HG03342 (cell line): ENCODE results near the gene MUC12.
"Not testable (repeated sequence)": the region's sequence is repeated elsewhere in the genome, so short reads cannot be mapped to it uniquely, and the experiment has no call there.

ENCODE experiments used
- ATAC-seq: cut with Tn5 transposase; IDR thresholded peaks from one replicate; pipeline ENCODE4 v1.9.1; 2021; ENCODE audit warnings: mild to moderate bottlenecking, moderate library complexity; ENCODE audit not compliant: unreplicated experiment

Gene MUC12

GRCh38 chr7:100991631-100992030 is 22.3 kb downstream of the MUC12 start:
- ATAC-seq: no peak

DNA sequence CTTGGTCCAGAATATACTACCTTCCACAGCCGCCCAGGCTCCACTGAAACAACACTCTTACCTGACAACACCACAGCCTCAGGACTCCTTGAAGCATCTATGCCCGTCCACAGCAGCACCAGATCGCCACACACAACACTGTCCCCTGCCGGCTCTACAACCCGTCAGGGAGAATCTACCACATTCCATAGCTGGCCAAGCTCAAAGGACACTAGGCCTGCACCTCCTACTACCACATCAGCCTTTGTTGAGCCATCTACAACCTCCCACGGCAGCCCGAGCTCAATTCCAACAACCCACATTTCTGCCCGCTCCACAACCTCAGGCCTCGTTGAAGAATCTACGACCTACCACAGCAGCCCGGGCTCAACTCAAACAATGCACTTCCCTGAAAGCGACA is 22.9 kb downstream of the MUC12 start:
- not testable (repeated sequence) for ATAC-seq

DNA sequence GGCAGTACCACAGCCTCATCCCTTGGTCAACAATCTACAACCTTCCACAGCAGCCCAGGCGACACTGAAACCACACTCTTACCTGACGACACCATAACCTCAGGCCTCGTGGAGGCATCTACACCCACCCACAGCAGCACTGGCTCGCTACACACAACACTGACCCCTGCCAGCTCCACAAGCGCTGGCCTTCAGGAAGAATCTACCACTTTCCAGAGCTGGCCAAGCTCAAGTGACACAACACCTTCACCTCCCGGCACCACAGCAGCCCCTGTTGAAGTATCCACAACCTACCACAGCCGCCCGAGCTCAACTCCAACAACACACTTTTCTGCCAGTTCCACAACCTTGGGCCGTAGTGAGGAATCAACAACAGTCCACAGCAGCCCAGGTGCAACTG is 25.3 kb downstream of the MUC12 start:
- not testable (repeated sequence) for ATAC-seq

- not testable (repeated sequence) for ATAC-seq
Observed at GRCh38 chr7:100998530-100998929, 29.2 kb downstream of the MUC12 start.

GRCh38 chr7:100999334-100999733 is 30.0 kb downstream of the MUC12 start:
- ATAC-seq: not testable (repeated sequence)

DNA sequence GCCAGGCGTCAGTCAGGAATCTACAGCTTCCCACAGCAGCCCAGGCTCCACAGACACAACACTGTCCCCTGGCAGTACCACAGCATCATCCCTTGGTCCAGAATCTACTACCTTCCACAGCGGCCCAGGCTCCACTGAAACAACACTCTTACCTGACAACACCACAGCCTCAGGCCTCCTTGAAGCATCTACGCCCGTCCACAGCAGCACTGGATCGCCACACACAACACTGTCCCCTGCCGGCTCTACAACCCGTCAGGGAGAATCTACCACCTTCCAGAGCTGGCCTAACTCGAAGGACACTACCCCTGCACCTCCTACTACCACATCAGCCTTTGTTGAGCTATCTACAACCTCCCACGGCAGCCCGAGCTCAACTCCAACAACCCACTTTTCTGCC is 30.7 kb downstream of the MUC12 start:
- ATAC-seq: not testable (repeated sequence)

- ATAC-seq: not testable (repeated sequence)
Observed at GRCh38 chr7:101002333-101002732, 33.0 kb downstream of the MUC12 start.

GRCh38 chr7:101007361-101007760 is 38.0 kb downstream of the MUC12 start:
- ATAC-seq: not testable (repeated sequence)

DNA sequence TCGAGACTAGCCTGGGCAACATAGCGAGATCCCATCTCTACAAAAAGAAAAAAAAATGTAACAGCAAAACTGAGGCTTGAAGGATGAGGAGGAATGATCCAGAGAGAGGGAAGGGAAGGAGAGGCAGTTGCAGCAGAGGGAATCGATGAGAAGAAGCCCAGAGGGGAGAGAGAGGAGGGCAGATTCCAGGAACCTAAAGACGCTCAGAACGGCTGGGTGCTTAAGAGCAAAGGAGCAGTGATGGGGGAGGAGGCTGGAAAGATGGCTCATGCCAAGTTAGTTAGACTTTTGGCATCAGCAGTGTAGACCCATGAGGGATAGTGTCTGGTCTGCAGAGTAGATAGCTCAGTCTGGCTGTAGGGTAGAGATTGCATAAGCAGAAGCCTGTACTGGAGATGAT is 40.3 kb downstream of the MUC12 start:
- no peak for ATAC-seq

- ATAC-seq: no peak
Observed at GRCh38 chr7:101012931-101013330, 43.6 kb downstream of the MUC12 start.

DNA sequence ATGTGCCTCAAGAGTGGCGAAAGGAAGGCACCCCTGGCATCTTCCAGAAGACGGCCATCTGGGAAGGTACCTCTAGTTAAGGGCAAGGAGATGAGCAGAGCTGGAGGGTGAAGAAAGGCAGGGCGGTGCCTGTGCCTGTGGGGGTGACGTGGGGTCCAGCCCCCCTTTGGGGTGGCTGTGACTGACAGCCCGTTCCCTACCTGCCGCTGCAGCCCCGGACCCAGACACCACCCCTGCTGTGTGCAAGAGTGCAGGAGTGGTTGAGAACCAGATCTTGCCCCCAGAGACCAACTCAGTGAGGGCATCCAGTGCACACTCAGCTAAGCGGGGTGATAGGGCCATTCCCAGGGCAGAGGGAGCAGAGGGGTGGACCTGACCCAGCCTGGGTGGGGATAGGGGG is 46.3 kb downstream of the MUC12 start:
- no peak for ATAC-seq

DNA sequence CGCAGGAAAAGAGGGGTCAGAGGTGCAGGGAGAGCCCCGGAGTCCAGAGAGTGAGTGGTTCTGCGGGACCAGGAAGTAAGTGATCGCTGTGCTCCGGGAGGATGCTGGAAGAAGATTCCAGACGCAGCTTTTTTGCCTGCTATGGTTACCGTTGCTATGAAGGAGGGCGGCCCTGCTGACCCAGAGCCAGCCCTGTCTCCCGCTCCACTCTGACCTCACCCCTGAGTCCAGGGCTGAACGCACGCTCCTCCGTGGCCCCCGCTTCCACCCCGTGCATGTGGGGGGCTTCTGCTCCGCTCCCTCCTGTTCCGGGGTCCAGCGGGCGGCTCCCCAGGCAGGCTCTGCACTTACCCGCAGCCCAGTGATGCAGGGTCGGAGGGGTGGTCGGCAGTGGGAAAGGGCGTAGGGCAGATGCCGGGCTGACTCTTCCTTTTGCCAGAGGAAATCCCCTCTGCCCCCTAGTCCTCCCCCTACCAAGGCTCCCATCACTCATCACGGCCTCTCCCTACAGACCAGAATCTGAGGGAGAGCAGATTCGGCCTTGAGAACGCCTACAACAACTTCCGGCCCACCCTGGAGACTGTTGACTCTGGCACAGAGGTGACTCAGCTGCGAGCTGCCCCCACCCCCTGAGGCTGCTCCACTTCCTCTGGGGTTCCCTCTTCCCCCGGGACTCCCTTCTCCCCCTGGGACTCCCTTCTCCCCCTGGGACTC is 47.9 kb downstream of the MUC12 start:
- ATAC-seq: peak; percentile 73

- ATAC-seq: no peak
Observed at GRCh38 chr7:101018271-101019167, 49.2 kb downstream of the MUC12 start.

GRCh38 chr7:101020444-101020843 is 51.1 kb downstream of the MUC12 start:
- no peak for ATAC-seq

- no peak for ATAC-seq
Observed at GRCh38 chr7:101021703-101022102, 52.3 kb downstream of the MUC12 start.

DNA sequence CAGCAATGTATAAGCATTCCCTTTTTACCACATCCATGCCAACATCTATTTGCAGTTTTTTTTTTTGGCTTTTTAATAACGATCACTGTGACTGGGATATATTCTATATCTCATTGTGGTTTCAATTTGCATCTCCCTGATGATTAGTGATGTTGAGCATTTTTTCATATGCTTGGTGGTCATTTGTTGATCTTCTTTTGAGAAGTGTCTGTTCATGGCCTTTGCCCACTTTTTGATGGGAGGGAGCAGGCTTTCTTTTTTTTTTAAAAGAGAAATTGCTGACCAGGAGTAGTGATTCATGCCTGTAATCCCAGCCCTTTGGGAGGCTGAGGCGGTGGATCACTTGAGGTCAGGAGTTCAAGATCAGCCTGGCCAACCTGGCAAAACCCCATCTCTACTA is 54.5 kb downstream of the MUC12 start:
- ATAC-seq: no peak

- ATAC-seq: no peak
Observed at GRCh38 chr7:101031082-101031481, 61.7 kb downstream of the MUC12 start.

DNA sequence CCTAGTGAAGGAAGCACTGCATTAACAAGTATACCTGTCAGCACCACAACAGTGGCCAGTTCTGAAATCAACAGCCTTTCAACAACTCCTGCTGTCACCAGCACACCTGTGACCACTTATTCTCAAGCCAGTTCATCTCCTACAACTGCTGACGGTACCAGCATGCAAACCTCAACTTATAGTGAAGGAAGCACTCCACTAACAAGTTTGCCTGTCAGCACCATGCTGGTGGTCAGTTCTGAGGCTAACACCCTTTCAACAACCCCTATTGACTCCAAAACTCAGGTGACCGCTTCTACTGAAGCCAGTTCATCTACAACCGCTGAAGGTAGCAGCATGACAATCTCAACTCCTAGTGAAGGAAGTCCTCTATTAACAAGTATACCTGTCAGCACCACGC is 66.6 kb downstream of the MUC12 start:
- no peak for ATAC-seq

DNA sequence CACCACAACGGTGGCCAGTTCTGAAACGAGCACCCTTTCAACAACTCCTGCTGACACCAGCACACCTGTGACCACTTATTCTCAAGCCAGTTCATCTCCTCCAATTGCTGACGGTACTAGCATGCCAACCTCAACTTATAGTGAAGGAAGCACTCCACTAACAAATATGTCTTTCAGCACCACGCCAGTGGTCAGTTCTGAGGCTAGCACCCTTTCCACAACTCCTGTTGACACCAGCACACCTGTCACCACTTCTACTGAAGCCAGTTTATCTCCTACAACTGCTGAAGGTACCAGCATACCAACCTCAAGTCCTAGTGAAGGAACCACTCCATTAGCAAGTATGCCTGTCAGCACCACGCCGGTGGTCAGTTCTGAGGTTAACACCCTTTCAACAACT is 71.9 kb downstream of the MUC12 start:
- ATAC-seq: not testable (repeated sequence)

DNA sequence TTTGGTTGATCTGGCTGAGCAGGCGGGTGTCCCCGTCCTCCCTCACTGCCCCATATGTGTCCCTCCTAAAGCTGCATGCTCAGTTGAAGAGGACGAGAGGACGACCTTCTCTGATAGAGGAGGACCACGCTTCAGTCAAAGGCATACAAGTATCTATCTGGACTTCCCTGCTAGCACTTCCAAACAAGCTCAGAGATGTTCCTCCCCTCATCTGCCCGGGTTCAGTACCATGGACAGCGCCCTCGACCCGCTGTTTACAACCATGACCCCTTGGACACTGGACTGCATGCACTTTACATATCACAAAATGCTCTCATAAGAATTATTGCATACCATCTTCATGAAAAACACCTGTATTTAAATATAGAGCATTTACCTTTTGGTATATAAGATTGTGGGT is 89.0 kb downstream of the MUC12 start:
- no peak for ATAC-seq

DNA sequence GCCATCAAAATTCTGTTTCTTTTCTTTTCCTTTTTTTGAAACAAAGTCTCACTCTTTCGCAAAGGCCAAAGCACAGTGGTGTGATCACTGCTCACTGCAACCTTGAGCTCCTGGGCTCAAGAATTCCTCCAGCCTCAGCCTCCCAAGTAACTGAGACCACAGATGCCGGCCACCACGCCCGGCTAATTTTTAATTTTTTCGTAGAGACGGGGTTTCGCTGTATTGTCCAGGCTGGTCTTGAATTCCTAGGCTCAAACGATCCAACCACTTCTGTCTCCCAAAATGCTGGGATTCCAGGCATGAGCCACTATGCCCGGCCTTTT is 90.2 kb downstream of the MUC12 start:
- no peak for ATAC-seq

GRCh38 chr7:101060992-101061391 is 91.6 kb downstream of the MUC12 start:
- ATAC-seq: no peak
